GM19324 (cell line): ENCODE measurements around the gene ZNF224.
"Not testable (repeated sequence)": the region's sequence is repeated elsewhere in the genome, so short reads cannot be mapped to it uniquely, and the experiment has no call there.

ENCODE experiments used
- ATAC-seq: cut with Tn5 transposase; IDR thresholded peaks from one replicate; pipeline ENCODE4 v1.9.1; 2021; ENCODE audit warnings: mild to moderate bottlenecking, moderate library complexity; ENCODE audit not compliant: unreplicated experiment, low FRiP score

Gene ZNF224

GRCh38 chr19:44121162-44121561 lies 27.0 kb downstream of the ZNF224 start:
- not testable (repeated sequence) for ATAC-seq

DNA sequence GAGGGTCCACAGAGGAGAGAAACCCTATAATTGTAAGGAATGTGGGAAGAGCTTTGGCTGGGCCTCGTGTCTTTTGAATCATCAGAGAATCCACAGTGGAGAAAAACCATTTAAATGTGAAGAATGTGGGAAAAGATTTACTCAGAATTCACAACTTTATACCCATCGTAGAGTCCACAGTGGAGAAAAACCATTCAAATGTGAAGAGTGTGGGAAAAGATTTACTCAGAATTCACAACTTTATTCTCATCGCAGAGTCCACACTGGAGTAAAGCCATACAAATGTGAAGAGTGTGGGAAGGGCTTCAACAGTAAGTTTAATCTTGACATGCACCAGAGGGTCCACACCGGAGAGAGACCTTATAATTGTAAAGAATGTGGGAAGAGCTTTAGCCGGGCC lies 37.8 kb downstream of the ZNF224 start:
- ATAC-seq: no peak

GRCh38 chr19:44141191-44142058 lies 47.3 kb downstream of the ZNF224 start, which contains the start of gene ZNF234:
TSS of gene ZNF234 (plus strand) at chr19:44141554. CDS start at chr19:44144633, 3,079 bp downstream.
- peak; percentile 84 for ATAC-seq

- ATAC-seq: no peak
Measured at GRCh38 chr19:44142059-44142433, 47.9 kb downstream of the ZNF224 start.

- ATAC-seq: no peak
Measured at GRCh38 chr19:44149776-44150175, 55.6 kb downstream of the ZNF224 start.

DNA sequence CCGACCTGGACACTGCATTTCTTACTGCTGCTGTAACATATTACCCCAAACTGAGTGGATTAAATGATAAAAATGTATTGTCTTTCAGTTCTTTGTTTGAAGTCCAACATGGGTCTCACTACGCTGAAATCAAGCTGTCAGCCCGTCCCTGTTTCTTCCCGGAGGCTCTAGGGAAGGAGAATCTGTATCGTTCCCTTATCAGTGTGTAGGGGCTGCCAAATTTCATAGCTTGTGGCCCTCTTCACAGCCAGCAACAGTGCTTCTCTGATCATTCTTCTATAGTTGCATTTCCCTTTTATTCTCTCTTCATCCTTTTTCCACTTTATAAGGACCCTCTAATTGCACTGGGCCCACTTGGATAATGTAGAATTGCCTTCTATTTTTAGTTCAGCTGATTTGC lies 57.3 kb downstream of the ZNF224 start:
- no peak for ATAC-seq

GRCh38 chr19:44156475-44156874 lies 62.3 kb downstream of the ZNF224 start:
- no peak for ATAC-seq
